ENCODE data around the gene SLC9A9.

SLC9A9 gene

GRCh38 chr3:143278721-143279120 lies 569.5 kb downstream of the SLC9A9 start:
- no peak overlapping the region for H3K4me3 ChIP-seq (ENCODE audit: low read length)
- no peak for DNase-seq (ENCODE audit: low read depth)
- TF ChIP-seq CTCF (IDR thresholded peaks at IDR 0.05; ENCODE audit: insufficient read depth, low read depth, low read length, missing control alignments) = no peak

- no peak for DNase-seq (ENCODE audit: low read depth)
- no peak for TF ChIP-seq CTCF (IDR thresholded peaks at IDR 0.05; ENCODE audit: insufficient read depth, low read depth, low read length, missing control alignments)
- H3K4me3 ChIP-seq (ENCODE audit: low read length) = no peak overlapping the region
Observed at GRCh38 chr3:143277531-143277930, 570.7 kb downstream of the SLC9A9 start.

GRCh38 chr3:143276592-143276991 lies 571.7 kb downstream of the SLC9A9 start:
- H3K4me3 ChIP-seq (ENCODE audit: low read length) = no peak overlapping the region
- no peak for DNase-seq (ENCODE audit: low read depth)
- no peak for TF ChIP-seq CTCF (IDR thresholded peaks at IDR 0.05; ENCODE audit: insufficient read depth, low read depth, low read length, missing control alignments)

- no peak for DNase-seq (ENCODE audit: low read depth)
Observed at GRCh38 chr3:143273975-143274690, 574.1 kb downstream of the SLC9A9 start.

GRCh38 chr3:143271136-143271535 lies 577.1 kb downstream of the SLC9A9 start:
- TF ChIP-seq CTCF (IDR thresholded peaks at IDR 0.05; ENCODE audit: insufficient read depth, low read depth, low read length, missing control alignments) = no peak
- H3K4me3 ChIP-seq (ENCODE audit: low read length) = no peak overlapping the region
- DNase-seq (ENCODE audit: low read depth) = no peak

More at GRCh38 chr3:143273975-143274690, 574.1 kb downstream of the SLC9A9 start:
- H3K4me3 ChIP-seq (ENCODE audit: low read length) = no peak overlapping the region
- TF ChIP-seq CTCF (IDR thresholded peaks at IDR 0.05; ENCODE audit: insufficient read depth, low read depth, low read length, missing control alignments) = no peak

- TF ChIP-seq CTCF (IDR thresholded peaks at IDR 0.05; ENCODE audit: insufficient read depth, low read depth, low read length, missing control alignments) = no peak
- no peak overlapping the region for H3K4me3 ChIP-seq (ENCODE audit: low read length)
- DNase-seq (ENCODE audit: low read depth) = no peak
Observed at GRCh38 chr3:143269741-143270140, 578.5 kb downstream of the SLC9A9 start.

- DNase-seq (ENCODE audit: low read depth) = no peak
- TF ChIP-seq CTCF (IDR thresholded peaks at IDR 0.05; ENCODE audit: insufficient read depth, low read depth, low read length, missing control alignments) = no peak
Observed at GRCh38 chr3:143267989-143268388, 580.3 kb downstream of the SLC9A9 start.

More at GRCh38 chr3:143267989-143268388, 580.3 kb downstream of the SLC9A9 start:
- no peak overlapping the region for H3K4me3 ChIP-seq (ENCODE audit: low read length)

Data from epithelial cell of esophagus (primary cell).